Smooth muscle cell (in vitro differentiated cells): Measurements from ENCODE around the gene RNF166. TPM values are rescaled to one million over a fixed set of nuclear protein-coding genes. Genes with fewer than 3 reads are reported as not detected.

ENCODE experiments used
- DNase-seq: peaks from one replicate; lab custom pipeline; 2025; ENCODE audit not compliant: unreplicated experiment; lab: John Stamatoyannopoulos, UW
- H2AFZ ChIP-seq: fragments of 200-600 bp; sonication (generic); 2 replicates; pipeline ENCODE4 v1.6.0; 2016; ENCODE audit warnings: antibody characterized with exemption, low read depth, mild to moderate bottlenecking
- H3F3A ChIP-seq: fragments of 200-600 bp; sonication (generic); 2 replicates; pipeline ENCODE4 v1.6.0; 2017; ENCODE audit warnings: antibody characterized with exemption, low read depth
- H3K27ac ChIP-seq: fragments of 200-600 bp; sonication (generic); 2 replicates; pipeline ENCODE4 v1.5.1; 2016; ENCODE audit warnings: low read depth, mild to moderate bottlenecking
- H3K27me3 ChIP-seq: fragments of 200-600 bp; sonication (generic); 2 replicates; pipeline ENCODE4 v1.6.1; 2016; ENCODE audit warnings: low read depth, mild to moderate bottlenecking
- H3K36me3 ChIP-seq: fragments of 200-600 bp; sonication (generic); 2 replicates; pipeline ENCODE4 v1.5.1; 2016; ENCODE audit warnings: low read depth
- H3K4me1 ChIP-seq: fragments of 200-600 bp; sonication (generic); 2 replicates; pipeline ENCODE4 v1.5.1; 2016; ENCODE audit warnings: low read depth
- H3K4me2 ChIP-seq: fragments of 200-600 bp; sonication (generic); 2 replicates; pipeline ENCODE4 v1.6.0; 2016; ENCODE audit warnings: mild to moderate bottlenecking
- H3K4me3 ChIP-seq: fragments of 200-600 bp; sonication (generic); 2 replicates; pipeline ENCODE4 v1.5.1; 2016; ENCODE audit warnings: mild to moderate bottlenecking
- H3K79me2 ChIP-seq: fragments of 200-600 bp; sonication (generic); 2 replicates; pipeline ENCODE4 v1.6.0; 2016; ENCODE audit warnings: low read depth, mild to moderate bottlenecking
- H3K9ac ChIP-seq: fragments of 200-600 bp; sonication (generic); 2 replicates; pipeline ENCODE4 v1.6.0; 2016; ENCODE audit warnings: low read depth
- H3K9me3 ChIP-seq: fragments of 200-600 bp; sonication (generic); replicated peaks from 2 replicates; pipeline ENCODE4 v1.5.1; 2016; ENCODE audit warnings: low read depth
- H4K20me1 ChIP-seq: fragments of 200-600 bp; sonication (generic); 2 replicates; pipeline ENCODE4 v1.6.0; 2016; ENCODE audit warnings: low read depth
- CTCF ChIP-seq: fragments of 200-600 bp; sonication (generic); IDR thresholded peaks from 2 replicates; pipeline ENCODE4 v1.5.1; 2017; ENCODE audit warnings: borderline replicate concordance, mild to moderate bottlenecking, antibody characterized with exemption; ENCODE audit not compliant: insufficient read depth, poor library complexity, severe bottlenecking
- WGBS: methylation state at CpG from one replicate; pipeline ENCODE4 v1.1.7; 2016; ENCODE audit warnings: low lambda C conversion rate; 5-methylcytosine and 5-hydroxymethylcytosine counted together
- polyA plus RNA-seq: library from polyadenylated mRNA; unstranded; fragments of >200 nt; fragmentation: Nextera tagmentation; extraction: Ambion mirVana; gene quantifications from 2 replicates; pipeline ENCODE4 v1.2.1, GENCODE V29; 2016
- total RNA-seq: library from RNA; depleted of rRNA; stranded (reverse); fragments of >200 nt; gene quantifications from 2 replicates; pipeline ENCODE4 v1.2.3, GENCODE V29; 2014

RNF166 gene
- total and polyA plus RNA-seq, 2 experiments from 2014 or later, result 10.1 to 17.3 TPM

- Histone ChIP-seq H3K4me2 (no peak overlapping the region), H3K4me3 (no peak overlapping the region), H3F3A (no peaks in the 10 kb centered on the region)
Measured at GRCh38 chr16:88681084-88681680, 25.0 kb downstream of the RNF166 start.

GRCh38 chr16:88680554-88681083, 25.6 kb downstream of the RNF166 start:
- H3K4me2 ChIP-seq, result no peak overlapping the region
- H3K4me1 ChIP-seq, result peaks cover 4% of the 10 kb centered on the region
- no peaks in the 10 kb centered on the region for H3F3A ChIP-seq
- no peak overlapping the region for H3K4me3 ChIP-seq
- H3K27me3 ChIP-seq, result peaks cover 20% of the 10 kb centered on the region
- no peak for DNase-seq
- no peak overlapping the region for H2AFZ ChIP-seq
- no peaks in the 10 kb centered on the region for H3K79me2 ChIP-seq
- H4K20me1 ChIP-seq, result no peaks in the 10 kb centered on the region
- H3K9me3 ChIP-seq, result no peaks in the 10 kb centered on the region
- no peak overlapping the region for H3K27ac ChIP-seq
- H3K36me3 ChIP-seq, result no peaks in the 10 kb centered on the region
- 90% methylated on average over 5 of the region's 5 CpGs for WGBS
- H3K9ac ChIP-seq, result no peak overlapping the region
- no peak for TF ChIP-seq CTCF

More at GRCh38 chr16:88681084-88681680, 25.0 kb downstream of the RNF166 start:
- no peak overlapping the region for H3K27ac ChIP-seq
- H3K4me1 ChIP-seq, result peaks cover 9% of the 10 kb centered on the region
- no peak overlapping the region for H2AFZ ChIP-seq
- no peaks in the 10 kb centered on the region for H3K9me3 ChIP-seq
- H3K36me3 ChIP-seq, result no peaks in the 10 kb centered on the region
- no peaks in the 10 kb centered on the region for H4K20me1 ChIP-seq
- TF ChIP-seq CTCF, result no peak
- H3K9ac ChIP-seq, result no peak overlapping the region
- DNase-seq, result no peak
- WGBS, result 82% methylated on average over 29 of the region's 31 CpGs
- peaks cover 26% of the 10 kb centered on the region for H3K27me3 ChIP-seq
- H3K79me2 ChIP-seq, result no peaks in the 10 kb centered on the region

GRCh38 chr16:88678224-88678979, 27.8 kb downstream of the RNF166 start:
- Histone ChIP-seq H3K4me2 (no peak overlapping the region), H2AFZ (no peak overlapping the region), H3K27me3 (no peaks in the 10 kb centered on the region), H3K9me3 (no peaks in the 10 kb centered on the region), H3F3A (no peaks in the 10 kb centered on the region), H3K9ac (no peak overlapping the region), H3K27ac (no peak overlapping the region), H3K4me1 (no peaks in the 10 kb centered on the region), H3K79me2 (no peaks in the 10 kb centered on the region), H3K36me3 (no peaks in the 10 kb centered on the region), H3K4me3 (no peak overlapping the region), H4K20me1 (no peaks in the 10 kb centered on the region)
- DNase-seq, result no peak
- TF ChIP-seq CTCF, result no peak
- WGBS, result 87% methylated on average over 30 of the region's 32 CpGs
